ENCODE results near the gene EID1.

- TF ChIP-seq CTCF (IDR thresholded peaks at IDR 0.05) = peak; percentile 9 to 14
- TF ChIP-seq POLR2A (IDR thresholded peaks at IDR 0.05) = no peak
- no peak for TF ChIP-seq POLR2AphosphoS5 (IDR thresholded peaks at IDR 0.05)
- TF ChIP-seq EP300 (IDR thresholded peaks at IDR 0.05) = no peak
Measured at GRCh38 chr15:48855501-48856440, 22.2 kb upstream of the EID1 start.
